SK-N-SH (cell line): Measurements from ENCODE around the gene OAF.

ENCODE experiments used
- MXI1 ChIP-seq: IDR thresholded peaks from 2 replicates; pipeline ENCODE4 v1.6.1; 2012; ENCODE audit warnings: mild to moderate bottlenecking, low read depth, low read length, improper control_type of control experiment
- RFX5 ChIP-seq: IDR thresholded peaks from 2 replicates; pipeline ENCODE4 v1.6.1; 2012; ENCODE audit warnings: mild to moderate bottlenecking, improper control_type of control experiment, low read length
- TF ChIP-seq, protein P1 (sequence below): IDR thresholded peaks from 2 replicates; pipeline ENCODE4; 2012
- TF ChIP-seq, protein P2 (sequence below): fragments of 200-600 bp; sonication (generic); IDR thresholded peaks from 2 replicates; pipeline ENCODE4 v1.6.1; 2017; ENCODE audit warnings: antibody characterized with exemption, mild to moderate bottlenecking, moderate library complexity

DNA sequence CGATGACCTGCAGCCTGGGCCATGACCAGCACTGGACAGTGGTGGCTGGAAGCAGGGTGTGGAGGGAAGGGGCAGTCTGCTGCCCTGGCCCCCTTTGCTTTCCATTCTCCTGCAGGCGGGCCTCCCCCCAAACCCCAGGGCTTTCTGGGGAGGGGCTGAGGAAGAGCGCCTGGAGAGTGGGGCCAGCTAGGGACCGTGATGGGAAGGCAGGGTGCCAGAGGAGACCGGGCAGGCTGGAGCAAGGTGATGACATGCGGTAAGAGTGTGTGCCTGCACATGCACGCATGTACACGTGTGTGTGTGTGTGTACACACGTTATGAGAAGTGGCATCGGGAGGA is 7.8 kb downstream of the OAF start:
- TF ChIP-seq, protein P1, sequence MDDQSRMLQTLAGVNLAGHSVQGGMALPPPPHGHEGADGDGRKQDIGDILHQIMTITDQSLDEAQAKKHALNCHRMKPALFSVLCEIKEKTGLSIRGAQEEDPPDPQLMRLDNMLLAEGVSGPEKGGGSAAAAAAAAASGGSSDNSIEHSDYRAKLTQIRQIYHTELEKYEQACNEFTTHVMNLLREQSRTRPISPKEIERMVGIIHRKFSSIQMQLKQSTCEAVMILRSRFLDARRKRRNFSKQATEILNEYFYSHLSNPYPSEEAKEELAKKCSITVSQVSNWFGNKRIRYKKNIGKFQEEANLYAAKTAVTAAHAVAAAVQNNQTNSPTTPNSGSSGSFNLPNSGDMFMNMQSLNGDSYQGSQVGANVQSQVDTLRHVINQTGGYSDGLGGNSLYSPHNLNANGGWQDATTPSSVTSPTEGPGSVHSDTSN = no peak
- TF ChIP-seq RFX5 = no peak
- no peak for TF ChIP-seq MXI1
- TF ChIP-seq, protein P2, sequence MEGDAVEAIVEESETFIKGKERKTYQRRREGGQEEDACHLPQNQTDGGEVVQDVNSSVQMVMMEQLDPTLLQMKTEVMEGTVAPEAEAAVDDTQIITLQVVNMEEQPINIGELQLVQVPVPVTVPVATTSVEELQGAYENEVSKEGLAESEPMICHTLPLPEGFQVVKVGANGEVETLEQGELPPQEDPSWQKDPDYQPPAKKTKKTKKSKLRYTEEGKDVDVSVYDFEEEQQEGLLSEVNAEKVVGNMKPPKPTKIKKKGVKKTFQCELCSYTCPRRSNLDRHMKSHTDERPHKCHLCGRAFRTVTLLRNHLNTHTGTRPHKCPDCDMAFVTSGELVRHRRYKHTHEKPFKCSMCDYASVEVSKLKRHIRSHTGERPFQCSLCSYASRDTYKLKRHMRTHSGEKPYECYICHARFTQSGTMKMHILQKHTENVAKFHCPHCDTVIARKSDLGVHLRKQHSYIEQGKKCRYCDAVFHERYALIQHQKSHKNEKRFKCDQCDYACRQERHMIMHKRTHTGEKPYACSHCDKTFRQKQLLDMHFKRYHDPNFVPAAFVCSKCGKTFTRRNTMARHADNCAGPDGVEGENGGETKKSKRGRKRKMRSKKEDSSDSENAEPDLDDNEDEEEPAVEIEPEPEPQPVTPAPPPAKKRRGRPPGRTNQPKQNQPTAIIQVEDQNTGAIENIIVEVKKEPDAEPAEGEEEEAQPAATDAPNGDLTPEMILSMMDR = no peak
